Effector CD4-positive, alpha-beta T cell (primary cell): Measurements from ENCODE around the gene GRHL3.

Source experiments
- DNase-seq: peaks from one replicate; pipeline ENCODE4 v3.0.0-alpha.2; 2020

Gene GRHL3

DNA sequence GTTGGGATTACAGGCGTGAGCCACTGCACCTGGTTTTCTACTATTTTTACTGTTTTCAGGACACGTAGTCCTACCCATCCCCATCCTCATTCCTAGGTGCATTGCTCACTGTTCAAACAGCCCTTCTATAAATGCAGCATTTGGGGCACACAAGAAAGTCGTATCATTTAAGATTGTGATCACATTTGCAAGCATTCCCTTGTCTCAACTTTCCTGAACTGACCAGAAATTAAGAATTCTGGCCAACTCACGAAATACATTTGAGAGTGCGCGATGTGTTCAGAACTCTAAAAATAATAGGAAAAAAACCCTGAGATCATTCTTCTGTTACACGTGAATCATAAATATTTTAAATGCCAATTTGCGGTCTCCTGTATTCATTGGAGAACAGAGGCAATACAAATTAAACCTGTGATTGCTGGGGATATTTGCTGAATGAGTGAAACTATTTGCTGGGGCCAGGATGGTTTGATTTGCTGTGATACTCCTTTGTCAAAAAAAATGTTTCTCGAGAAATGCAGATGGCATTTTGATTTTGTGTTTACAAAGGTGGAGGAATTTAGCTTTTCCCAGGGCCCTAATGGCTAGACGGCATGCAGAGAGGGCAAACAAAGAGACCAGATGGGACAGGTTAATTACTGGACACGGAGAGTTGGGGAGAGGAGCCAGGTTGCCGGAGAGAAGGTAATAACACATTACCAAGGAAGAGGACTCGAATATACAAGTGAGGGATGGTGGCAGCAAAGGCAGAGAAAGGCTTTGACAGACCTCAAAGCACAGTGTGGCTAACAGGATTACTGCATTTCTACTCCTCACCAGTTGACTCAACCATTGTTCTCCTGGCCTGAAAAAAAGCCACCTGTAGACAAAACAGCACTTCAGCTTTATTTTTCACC, 56.0 kb downstream of the GRHL3 start:
- no peak for DNase-seq

DNA sequence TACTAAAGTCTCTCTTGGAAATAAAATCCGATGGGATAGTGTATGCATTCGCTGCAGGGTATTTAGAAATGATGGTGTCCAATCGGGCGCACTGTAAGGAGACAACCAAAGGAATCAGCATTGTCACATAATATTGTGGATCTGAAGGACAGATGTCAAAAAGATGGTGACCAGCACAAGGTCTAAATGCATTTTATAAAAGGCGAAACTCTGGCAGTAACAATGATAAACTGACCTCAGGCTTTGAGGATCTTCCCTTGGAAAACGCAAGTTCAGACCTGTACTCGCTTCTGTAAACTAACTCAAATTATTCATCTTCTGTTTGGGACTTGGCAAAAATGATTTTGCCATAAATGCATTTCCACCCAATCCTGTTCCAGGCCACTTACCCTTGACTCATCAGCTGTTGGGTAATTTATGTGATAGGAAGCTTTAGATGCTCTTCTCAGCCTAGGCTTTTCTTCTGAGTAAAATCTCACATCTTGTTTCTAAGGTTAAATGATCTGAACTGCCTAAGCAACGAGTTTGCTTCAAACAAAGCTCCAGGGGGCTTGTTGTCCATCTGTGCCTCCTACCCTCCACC, 60.7 kb downstream of the GRHL3 start:
- no peak for DNase-seq

DNA sequence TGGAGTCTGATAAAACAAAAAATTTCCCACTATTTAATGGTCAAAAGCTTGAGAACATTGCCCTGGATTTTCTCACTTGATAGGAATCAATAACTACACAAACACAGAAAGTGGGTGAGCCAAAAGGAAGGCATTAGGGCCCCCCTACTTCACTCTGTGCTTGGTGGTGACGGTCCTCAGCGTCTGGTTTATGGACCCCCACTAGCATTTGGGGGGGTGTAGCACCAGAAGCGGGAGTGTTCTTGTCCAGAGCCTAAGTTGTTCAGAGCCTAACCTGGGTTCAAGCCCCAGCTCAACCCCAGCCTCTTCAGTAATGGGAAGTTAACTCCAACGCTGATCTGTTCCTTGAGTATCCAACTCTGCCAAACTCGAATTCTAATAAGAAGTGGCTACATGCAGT, 61.4 kb downstream of the GRHL3 start:
- no peak for DNase-seq

DNA sequence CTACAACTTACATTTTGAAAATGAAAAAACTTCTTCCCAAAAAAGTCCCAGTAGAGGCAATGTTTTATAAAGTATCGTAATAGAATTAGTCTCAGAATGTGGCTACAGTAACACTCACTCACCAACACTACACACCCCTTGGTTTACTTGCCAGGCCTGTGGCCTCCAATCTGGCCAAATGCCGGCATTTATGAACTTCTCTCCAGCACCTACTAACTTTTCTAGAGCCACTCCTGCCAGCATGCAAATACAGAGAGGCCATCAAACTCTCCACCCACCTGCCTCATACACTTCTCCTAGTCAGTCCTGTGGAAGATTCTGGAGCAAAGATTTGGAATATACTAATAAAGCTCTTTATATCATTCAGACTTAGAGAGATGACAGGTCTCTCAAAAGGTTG, 62.1 kb downstream of the GRHL3 start:
- no peak for DNase-seq

DNA sequence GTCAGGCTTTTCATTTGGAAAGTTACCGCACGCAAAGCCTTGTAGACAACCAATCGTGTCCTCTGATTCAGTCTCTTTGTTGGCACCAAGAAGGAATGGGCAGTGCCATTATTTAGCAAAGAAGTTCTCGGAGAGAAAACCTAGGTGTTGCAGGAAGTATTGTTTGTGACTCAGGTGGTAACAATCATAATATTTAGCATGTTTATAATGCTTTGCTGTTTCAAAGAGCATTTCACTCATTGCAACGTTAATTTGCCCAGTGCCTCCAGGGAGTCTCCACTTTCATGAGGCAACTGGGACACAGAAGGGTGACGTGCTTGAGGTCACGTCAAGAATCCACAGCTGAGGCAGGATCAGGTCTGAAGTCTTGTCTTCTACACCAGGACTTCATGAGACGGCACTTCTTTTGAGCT, 63.0 kb downstream of the GRHL3 start:
- no peak for DNase-seq

DNA sequence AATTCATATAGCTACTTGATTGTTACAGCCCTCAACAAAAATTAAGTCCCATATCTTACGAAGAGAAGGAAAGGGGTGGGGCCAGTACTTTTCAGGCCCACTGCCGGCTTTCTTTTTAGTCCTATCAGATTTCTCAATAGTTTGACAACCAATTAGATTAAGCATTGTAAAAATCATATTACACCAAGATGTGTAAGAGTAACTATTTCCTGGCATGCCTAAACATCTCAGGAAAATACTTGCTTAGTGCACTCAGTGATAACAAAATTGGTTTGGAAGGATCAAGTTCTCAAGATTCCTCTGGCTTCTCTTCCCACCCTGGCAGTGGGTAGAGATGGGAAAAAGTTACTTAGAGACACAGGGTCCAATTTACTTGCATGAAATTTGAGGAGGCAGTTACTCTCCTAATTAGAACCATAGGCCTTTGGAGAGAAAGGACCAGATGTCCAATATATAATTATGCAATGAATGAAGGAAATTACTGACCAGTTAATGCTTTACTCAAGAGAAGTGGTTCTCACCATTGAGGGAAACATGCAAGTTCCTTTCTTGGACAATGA, 64.3 kb downstream of the GRHL3 start:
- DNase-seq = no peak

DNA sequence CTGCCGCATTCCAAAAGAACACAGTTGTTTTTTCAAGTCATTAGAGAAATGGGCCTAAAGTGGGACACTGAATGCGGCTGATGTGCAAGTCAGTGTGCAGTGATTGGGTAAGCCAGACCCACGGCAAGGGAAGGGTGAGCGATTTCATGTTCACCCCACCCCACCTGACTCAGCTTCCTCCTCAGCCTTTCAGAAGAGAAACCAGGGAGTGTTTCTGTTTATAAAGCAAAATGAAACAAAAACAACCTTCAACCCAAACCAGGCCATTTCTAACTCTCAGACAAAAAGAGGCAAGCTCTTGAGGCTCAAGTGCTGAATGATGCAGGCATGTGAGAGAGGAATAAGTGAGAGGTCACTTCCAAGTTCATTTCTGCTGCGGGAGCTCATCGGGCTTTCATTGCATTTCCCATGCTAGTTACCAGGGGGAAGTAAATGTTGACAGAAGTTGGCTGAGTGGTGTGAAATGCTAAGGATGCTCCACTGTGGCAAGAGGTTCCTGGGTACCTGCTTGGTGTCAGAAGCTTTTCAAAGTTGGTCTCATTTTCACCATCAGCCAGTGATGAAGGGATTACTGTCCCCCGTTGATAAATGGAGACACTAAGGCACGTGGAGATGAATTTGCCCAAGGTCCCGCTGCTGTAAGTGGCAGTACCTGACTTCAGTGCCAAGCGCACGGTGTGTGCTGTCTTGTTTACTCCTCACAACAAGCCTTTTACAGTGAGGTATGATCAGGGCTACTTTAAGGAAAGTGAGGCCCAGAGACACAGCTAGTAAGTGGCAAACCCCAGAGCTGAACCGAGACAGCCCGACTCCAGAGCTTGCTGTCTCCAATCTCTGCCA, 65.3 kb downstream of the GRHL3 start:
- DNase-seq = no peak

DNA sequence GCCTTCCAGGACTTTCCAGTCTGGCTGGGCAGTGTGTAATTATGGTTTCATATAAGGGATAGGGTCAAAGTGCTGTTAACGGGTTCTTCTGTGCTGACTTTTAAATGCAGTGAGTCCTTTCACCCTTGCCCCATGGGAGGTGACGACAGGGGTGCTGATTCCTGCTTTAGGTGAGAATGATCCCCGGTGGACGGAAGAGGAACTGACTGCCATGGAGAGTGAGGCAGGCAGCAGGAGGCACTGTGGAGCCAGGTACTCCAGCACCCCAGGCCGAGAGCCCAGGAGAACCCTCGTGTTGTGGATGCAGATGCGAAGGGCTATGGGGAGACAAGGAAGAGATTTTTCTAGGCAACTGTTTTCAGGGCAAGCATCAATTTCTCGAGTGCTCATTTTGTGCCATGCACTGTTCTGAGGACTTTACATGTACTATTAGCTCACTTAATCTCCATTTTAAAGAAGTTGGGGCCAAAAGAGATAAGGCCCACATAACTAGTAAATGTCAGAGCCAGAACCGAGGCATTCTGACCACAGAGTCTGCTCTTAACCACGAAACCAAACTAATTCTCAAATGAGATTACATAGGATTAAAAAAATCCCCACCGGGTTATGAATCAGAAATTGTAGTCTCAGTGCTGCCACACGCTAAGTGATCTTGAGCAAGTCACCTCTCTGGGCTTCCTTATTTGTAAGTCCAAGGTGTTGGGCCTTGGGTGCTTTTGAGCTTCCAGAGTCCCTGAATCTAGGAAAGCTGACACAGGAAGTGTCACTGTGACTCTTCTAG, 66.2 kb downstream of the GRHL3 start:
- DNase-seq = peak; percentile 20

DNA sequence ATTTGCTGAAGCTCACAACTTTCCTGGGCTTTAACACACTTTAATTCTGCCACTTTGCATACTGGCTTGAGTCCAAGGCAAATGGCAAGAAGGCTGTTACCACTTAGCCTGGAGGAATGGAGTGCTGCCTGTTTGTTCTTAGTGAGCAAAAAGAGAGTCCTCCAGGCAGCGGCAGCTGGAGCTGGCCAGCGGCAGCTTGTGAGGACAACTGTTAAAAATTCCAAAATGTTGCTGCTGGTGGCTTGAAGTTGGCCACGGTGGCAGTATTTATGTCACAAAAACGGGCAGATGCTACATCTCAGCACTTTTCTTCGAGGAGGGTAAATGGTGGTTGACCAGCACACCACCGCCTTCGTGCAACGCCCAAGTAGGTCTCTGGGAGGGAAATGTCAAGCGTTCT, 67.1 kb downstream of the GRHL3 start:
- DNase-seq = no peak

DNA sequence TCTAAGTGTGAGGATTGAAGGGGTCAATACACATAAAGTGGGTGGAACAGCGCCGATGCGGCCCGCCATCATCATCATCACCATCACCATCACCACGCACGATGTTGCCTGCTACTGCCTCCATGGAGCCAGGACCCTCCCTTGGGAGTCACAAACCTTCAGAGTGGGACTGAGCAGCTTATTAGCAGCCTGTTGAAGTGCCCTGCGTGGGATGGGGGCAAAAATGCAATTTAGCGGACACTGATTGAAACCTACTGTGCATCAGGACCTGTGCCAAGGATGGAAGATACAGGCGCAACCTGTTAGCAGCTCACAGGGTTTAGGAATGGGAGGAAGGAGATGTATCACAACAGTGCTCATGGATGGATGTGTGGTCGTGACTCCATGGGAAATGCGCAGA, 67.8 kb downstream of the GRHL3 start:
- DNase-seq = no peak

DNA sequence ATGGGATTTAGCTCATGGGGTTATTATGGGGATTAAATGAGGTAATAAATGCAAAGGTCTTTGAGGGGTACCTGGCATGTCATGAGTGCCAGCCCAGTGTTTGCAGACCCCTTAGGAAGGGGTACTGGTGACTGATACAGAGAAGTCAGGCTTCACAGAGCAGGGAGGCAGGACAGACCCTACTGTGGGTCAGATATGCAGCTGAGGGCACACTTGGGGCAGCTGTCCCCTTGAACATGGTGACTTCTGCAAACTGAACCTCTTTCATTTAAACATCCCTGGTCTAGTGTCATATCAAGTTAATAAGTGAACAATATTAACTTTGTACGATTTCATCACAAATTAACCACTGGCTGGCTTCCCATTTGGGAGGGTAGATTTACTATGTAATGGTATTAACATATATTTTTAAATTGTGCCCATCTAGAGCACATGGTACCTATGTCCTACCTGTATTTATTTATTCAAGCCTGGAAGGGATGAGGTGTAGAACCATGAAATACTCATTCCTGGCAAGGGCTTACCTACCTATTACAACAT, 68.5 kb downstream of the GRHL3 start:
- DNase-seq = no peak

DNA sequence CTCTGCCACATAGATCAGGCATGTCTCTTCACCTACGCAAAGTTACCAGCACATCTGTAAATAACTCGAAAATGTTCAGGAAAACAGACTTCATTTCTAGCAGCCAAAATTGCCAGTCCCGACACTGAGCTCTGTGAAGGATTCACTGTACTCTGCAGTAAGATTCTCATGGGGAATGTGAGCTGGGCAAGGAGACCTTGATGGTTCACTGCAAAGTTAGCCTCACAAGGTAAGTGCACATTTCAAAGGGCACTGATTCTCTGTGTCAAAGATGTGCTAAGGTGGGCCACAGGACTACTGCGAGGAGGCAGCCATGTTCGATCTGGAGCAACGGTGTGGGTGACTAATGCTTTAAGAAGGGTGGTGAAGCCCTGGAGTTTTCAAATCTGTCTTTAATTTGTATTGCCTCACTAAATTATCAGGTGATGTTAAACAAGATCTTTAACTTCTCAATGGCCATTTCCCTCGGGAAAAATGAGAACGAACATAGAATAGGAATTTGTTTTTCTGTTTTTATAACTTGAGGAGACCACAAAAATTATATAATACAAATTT, 69.3 kb downstream of the GRHL3 start:
- no peak for DNase-seq

DNA sequence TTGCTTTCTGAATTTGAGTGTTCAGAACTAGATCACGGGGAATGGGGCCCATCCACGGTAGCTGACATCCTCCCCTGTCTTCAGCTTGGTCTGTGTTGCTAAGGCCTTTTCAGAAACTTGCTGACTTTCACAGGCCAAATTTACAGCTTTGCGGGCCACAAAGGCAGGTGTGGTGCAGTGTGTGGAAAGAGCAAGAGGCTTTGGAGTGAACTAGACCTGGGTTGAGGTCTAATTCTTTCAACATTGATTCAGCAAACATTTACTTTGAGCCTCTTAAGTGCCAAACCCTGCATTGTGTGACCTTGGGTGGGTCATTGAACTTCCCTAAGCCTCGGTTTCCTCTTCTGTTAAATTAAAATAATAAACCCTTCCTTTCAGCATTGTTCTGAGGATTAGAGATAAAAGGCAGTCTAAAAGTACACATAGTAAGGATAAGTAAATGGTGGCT, 70.1 kb downstream of the GRHL3 start:
- DNase-seq = no peak

DNA sequence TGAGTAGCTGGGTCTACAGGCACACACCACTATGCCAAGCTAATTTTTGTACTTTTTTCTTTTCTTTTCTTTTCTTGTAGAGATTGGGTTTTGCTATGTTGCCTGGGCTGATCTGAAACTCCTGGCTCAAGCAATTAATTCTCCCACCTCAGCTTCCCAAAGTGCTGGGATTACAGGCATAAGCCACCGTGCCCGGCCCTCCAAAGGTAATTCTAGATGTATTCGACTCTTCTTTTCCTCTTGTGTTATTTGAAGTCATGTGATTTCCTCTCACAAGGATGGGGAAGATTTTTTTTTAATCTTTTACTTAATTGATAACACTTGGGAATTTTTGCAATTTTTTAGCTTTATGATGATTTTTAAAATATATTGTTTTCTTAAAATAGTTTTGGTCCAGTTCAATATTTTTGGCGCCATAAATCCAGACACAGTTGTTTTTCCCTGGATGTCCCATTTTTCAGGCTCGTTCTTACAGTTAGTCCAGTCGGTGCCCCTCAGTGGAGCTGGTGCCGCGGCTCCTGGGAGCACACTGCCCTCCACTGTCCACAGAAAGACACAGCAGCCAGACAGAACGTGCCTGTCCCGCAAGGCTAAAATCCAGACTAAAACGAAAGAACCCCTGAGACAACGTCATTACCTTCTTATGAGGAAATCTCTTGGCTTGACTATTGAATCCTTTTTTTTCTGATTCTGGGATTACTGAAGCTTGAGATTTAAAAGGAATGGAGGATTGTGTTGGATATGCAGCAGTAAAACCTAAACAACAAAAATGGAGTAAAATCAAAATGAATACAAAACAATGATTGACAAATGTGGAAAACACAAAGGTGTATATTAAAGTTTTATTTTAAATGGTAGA, 72.0 kb downstream of the GRHL3 start:
- peak; percentile 51 for DNase-seq

DNA sequence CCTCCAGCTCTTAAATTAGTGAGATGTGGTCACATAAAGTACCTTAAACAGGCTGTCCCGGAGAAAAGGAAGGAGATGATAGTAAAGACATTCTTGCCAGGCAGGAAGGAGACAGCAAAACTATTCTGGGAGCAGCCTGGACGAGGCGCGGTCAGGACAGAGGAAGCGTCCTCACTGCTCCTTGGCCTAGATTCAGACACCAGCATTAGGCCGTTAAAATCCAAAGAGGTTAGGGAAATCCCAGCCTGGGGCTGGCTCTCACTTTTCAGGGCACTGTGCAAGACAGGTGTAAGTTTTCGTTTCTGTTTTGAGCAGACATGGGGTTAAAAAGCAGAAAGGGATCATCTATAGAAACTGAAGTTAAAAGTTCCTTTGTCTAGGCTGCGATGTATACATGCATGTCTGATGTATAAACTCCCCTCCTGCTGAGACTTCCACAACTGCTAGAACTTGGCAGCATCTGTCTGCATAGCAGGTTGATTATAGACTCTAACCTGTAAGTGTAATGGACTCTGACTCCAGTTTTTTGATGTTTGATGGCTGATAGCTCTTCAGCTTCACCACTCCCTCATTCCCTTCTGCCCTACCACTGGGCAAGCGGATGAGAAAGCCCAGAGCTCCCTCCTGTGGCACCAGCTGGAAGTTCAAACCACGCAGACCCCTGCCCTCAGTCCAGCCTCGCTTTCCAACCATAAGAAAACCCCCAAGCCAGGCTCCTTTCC, 72.9 kb downstream of the GRHL3 start:
- peak; percentile 28 for DNase-seq

DNA sequence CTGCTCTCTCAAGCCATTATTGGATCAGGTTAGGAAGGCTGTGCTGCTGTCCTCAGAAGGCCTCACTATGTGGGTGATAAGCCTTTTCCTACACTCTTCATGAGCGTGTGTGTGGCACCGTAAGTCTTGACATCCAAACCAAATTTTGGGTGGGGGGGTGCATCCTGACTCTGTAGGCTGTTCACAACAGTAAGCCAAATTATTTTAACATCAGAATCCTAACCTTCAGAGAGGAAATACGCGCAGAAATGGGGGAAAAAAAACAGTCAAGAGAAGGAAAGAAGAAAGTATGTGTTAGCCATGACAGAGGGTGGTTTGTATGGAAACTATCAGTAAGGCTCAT, 73.4 kb downstream of the GRHL3 start:
- DNase-seq = no peak

DNA sequence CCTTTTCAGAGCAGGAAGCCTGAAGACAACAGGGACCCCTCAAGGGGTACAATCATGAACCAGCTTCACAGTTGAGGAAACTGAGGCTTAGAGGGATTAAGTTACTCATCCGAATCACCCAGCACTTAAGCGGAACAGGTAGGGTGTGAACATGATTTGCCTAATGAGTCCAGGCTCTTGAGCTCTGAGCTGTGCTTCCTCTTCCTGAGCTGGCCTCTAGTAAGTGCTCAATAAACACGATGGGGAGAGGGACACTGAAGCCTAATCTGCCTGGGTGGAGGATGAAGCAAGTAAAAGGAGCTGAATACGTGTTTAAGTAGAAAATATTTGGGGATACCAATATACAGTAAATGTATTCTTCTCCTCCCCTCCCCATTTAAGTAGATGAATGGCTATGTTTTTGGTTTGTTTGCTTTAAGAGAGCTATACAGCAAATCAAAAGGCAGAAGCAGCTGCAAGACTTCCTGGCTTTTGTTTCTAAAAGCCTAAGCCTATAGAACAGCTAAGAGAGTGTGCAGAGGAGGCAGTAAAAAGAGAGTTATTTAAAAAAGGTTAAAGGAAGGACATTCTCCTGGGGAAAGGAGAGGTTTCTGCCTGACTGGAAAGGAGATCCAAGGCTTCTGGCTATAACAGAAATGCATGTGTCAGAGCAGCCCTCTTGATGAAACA, 74.0 kb downstream of the GRHL3 start:
- no peak for DNase-seq

DNA sequence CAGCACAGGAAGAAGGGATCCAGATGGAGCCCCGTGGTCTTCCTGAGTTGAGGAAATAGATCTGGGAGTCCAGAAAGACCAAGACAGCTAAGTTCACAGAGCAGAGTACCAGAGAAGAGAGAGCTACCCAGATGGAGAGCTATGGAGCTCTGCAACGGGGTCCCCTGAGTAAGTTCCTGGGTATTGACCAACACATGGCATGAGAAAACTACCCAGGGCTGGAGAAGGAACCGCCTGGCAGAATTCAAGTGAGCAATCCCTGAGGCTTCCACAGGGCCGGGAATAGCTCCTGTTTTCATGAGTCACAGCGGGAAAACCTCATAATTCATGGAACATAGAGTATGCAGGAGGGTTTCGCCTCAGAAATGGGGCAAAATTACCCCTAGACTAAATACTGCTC, 74.7 kb downstream of the GRHL3 start:
- DNase-seq = no peak

DNA sequence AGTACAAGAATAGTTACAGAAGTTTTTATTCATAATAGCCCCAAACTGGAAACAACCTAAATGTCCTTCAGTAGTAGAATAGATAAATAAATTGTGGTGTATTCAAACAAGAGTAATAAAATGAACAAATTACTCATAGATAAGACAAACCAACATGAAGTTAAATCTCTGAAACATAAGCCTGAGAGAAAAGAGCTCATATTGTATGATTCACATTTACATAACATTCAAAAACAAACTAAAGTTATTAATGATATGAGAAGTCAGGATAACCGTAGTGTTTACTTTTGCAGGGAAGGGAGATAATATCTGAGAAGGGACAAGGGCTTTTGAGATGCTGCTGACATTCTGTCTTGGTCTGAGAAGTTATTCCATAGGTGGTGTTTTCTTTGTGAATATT, 80.9 kb downstream of the GRHL3 start:
- DNase-seq = no peak

DNA sequence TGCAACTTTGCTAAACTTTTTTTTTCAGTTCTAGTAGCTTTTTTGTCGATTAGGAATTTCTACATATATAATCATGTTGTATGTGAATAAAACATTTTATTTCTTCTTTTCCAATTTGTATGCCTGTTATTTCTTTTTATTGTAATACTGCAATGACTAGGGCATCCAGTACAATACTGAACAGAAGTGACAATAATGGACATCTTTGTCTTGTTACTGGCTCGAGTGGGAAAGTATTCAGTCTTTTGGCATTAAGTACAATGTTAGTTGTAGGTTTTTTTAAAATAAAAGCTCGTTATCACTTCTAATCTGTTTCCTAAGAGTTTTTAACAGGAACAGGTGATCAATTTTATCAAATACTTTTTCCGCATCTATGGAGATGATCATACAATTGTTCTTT, 84.6 kb downstream of the GRHL3 start:
- no peak for DNase-seq
